Progenitor cell of endocrine pancreas (in vitro differentiated cells): ENCODE results near the gene NKG7. TPM values are rescaled to one million over a fixed set of nuclear protein-coding genes. Genes with fewer than 3 reads are reported as not detected.
"Not testable (repeated sequence)": the region's sequence is repeated elsewhere in the genome, so short reads cannot be mapped to it uniquely, and the experiment has no call there.

Experiments used
- DNase-seq: peaks from one replicate; pipeline ENCODE4 v3.0.0; 2021; ENCODE audit warnings: low spot score; ENCODE audit not compliant: unreplicated experiment
- H3K27ac Mint-ChIP-seq: 2 replicates; pipeline ENCODE4 v1.8.0; 2021; ENCODE audit warnings: mild to moderate bottlenecking, moderate library complexity, mixed read lengths
- H3K27me3 Mint-ChIP-seq: 2 replicates; pipeline ENCODE4 v1.8.0; 2021; ENCODE audit warnings: mixed read lengths
- H3K36me3 Mint-ChIP-seq: 2 replicates; pipeline ENCODE4 v1.8.0; 2022; ENCODE audit warnings: mixed read lengths; ENCODE audit not compliant: insufficient read depth
- H3K4me1 Mint-ChIP-seq: 2 replicates; pipeline ENCODE4 v1.8.0; 2021; ENCODE audit warnings: low read depth, mixed read lengths
- H3K4me3 Mint-ChIP-seq: 2 replicates; pipeline ENCODE4 v1.8.0; 2021; ENCODE audit warnings: low read depth, mild to moderate bottlenecking, moderate library complexity, mixed read lengths
- H3K9me3 Mint-ChIP-seq: 2 replicates; pipeline ENCODE4 v1.8.0; 2021; ENCODE audit warnings: low read depth, mixed read lengths
- CTCF ChIP-seq: fragments of 200-600 bp; sonication (generic); IDR thresholded peaks from one replicate; pipeline ENCODE4 v1.5.0; 2021; ENCODE audit warnings: antibody characterized with exemption, mild to moderate bottlenecking; ENCODE audit not compliant: unreplicated experiment
- total RNA-seq: library from RNA; stranded (reverse); gene quantifications from 2 replicates; pipeline ENCODE4 v1.2.1, GENCODE V29; 2021

NKG7 gene
- total RNA-seq, 1 donor from 2014 or later: not detected

- no peak for DNase-seq
- Mint-ChIP-seq H3K9me3 (no peaks in the 10 kb centered on the region), H3K27me3 (peaks cover 17% of the 10 kb centered on the region), H3K36me3 (no peaks in the 10 kb centered on the region), H3K27ac (no peak overlapping the region), H3K4me1 (no peaks in the 10 kb centered on the region), H3K4me3 (no peak overlapping the region)
- no peak for TF ChIP-seq CTCF
These were observed 45.3 kb upstream of the NKG7 start for GRCh38 chr19:51417810-51418157.

GRCh38 chr19:51417107-51417809 is 44.8 kb upstream of the NKG7 start, which contains the start of gene SIGLEC10:
SIGLEC10 (minus strand) TSS chr19:51417642; CDS start chr19:51417581, 61 bp downstream.
- no peak for TF ChIP-seq CTCF
- no peak within 1 kb of the TSS for H3K27ac Mint-ChIP-seq
- H3K36me3 Mint-ChIP-seq: no peaks in the 10 kb centered on the region
- no peak within 1 kb of the TSS for H3K4me3 Mint-ChIP-seq
- H3K27me3 Mint-ChIP-seq: peaks cover 17% of the 10 kb centered on the region
- DNase-seq: no peak
- no peaks in the 10 kb centered on the region for H3K9me3 Mint-ChIP-seq
- no peaks in the 10 kb centered on the region for H3K4me1 Mint-ChIP-seq

GRCh38 chr19:51416422-51416821 is 44.0 kb upstream of the NKG7 start:
- DNase-seq, H3K9me3 Mint-ChIP-seq, H3K4me1 Mint-ChIP-seq, H3K36me3 Mint-ChIP-seq, H3K4me3 Mint-ChIP-seq, H3K27ac Mint-ChIP-seq: not testable (repeated sequence)
- H3K27me3 Mint-ChIP-seq: peaks cover 17% of the 10 kb centered on the region

- Mint-ChIP-seq H3K36me3 (no peaks in the 10 kb centered on the region), H3K4me1 (no peaks in the 10 kb centered on the region), H3K4me3 (no peak overlapping the region), H3K27ac (no peak overlapping the region), H3K9me3 (no peaks in the 10 kb centered on the region), H3K27me3 (peaks cover 14% of the 10 kb centered on the region)
- TF ChIP-seq CTCF: no peak
- no peak for DNase-seq
These were observed 42.7 kb upstream of the NKG7 start for GRCh38 chr19:51415187-51415586.

GRCh38 chr19:51410950-51411748 is 38.7 kb upstream of the NKG7 start:
- Mint-ChIP-seq H3K4me1 (no peaks in the 10 kb centered on the region), H3K36me3 (no peaks in the 10 kb centered on the region), H3K27ac (no peak overlapping the region), H3K27me3 (no peaks in the 10 kb centered on the region), H3K4me3 (no peak overlapping the region), H3K9me3 (no peaks in the 10 kb centered on the region)
- no peak for TF ChIP-seq CTCF
- DNase-seq: no peak
